Measurements from ENCODE around the gene DNAJB11.

DNA sequence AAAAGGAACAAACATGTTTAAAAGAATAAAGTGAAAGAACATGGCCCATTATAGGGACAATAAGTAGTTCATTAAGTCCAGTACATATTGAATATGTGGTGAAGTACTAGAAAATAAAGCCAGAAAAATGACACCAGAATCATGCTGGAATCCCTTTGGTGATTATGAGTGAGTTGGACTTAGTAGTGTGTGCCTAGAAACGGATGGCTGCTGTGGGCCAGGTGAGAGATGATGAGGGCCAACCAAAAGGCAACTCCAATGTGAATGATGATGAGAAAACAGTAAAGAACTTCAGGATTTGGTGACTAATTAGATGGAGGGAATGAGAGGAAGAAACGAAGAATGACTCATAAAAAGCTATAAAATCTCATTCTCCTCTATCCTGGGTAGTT lies 29.7 kb upstream of the DNAJB11 start:
- TF ChIP-seq, protein P1, sequence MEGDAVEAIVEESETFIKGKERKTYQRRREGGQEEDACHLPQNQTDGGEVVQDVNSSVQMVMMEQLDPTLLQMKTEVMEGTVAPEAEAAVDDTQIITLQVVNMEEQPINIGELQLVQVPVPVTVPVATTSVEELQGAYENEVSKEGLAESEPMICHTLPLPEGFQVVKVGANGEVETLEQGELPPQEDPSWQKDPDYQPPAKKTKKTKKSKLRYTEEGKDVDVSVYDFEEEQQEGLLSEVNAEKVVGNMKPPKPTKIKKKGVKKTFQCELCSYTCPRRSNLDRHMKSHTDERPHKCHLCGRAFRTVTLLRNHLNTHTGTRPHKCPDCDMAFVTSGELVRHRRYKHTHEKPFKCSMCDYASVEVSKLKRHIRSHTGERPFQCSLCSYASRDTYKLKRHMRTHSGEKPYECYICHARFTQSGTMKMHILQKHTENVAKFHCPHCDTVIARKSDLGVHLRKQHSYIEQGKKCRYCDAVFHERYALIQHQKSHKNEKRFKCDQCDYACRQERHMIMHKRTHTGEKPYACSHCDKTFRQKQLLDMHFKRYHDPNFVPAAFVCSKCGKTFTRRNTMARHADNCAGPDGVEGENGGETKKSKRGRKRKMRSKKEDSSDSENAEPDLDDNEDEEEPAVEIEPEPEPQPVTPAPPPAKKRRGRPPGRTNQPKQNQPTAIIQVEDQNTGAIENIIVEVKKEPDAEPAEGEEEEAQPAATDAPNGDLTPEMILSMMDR (IDR thresholded peaks at IDR 0.05 in 2 of 3, conservative IDR thresholded peaks at IDR 0.05 in 1 of 3; ENCODE audit: borderline replicate concordance in 1 of 3, insufficient read depth in 1 of 3, low read depth in 2 of 3, low read length in 2 of 3): no peak; a peak in 1 of 6 replicates
- TF ChIP-seq, protein P2, sequence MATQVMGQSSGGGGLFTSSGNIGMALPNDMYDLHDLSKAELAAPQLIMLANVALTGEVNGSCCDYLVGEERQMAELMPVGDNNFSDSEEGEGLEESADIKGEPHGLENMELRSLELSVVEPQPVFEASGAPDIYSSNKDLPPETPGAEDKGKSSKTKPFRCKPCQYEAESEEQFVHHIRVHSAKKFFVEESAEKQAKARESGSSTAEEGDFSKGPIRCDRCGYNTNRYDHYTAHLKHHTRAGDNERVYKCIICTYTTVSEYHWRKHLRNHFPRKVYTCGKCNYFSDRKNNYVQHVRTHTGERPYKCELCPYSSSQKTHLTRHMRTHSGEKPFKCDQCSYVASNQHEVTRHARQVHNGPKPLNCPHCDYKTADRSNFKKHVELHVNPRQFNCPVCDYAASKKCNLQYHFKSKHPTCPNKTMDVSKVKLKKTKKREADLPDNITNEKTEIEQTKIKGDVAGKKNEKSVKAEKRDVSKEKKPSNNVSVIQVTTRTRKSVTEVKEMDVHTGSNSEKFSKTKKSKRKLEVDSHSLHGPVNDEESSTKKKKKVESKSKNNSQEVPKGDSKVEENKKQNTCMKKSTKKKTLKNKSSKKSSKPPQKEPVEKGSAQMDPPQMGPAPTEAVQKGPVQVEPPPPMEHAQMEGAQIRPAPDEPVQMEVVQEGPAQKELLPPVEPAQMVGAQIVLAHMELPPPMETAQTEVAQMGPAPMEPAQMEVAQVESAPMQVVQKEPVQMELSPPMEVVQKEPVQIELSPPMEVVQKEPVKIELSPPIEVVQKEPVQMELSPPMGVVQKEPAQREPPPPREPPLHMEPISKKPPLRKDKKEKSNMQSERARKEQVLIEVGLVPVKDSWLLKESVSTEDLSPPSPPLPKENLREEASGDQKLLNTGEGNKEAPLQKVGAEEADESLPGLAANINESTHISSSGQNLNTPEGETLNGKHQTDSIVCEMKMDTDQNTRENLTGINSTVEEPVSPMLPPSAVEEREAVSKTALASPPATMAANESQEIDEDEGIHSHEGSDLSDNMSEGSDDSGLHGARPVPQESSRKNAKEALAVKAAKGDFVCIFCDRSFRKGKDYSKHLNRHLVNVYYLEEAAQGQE (IDR thresholded peaks at IDR 0.05; ENCODE audit: low read depth): no peak
- TF ChIP-seq, protein P3, sequence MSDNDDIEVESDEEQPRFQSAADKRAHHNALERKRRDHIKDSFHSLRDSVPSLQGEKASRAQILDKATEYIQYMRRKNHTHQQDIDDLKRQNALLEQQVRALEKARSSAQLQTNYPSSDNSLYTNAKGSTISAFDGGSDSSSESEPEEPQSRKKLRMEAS (IDR thresholded peaks at IDR 0.05): no peak
- TF ChIP-seq EZH2phosphoT487 (IDR thresholded peaks at IDR 0.05; ENCODE audit: borderline replicate concordance) (no peak), POLR2A (IDR thresholded peaks at IDR 0.05; ENCODE audit: borderline replicate concordance, extremely low read depth, insufficient read depth, insufficient read length) (no peak), YY1 (IDR thresholded peaks at IDR 0.05; ENCODE audit: extremely low read depth, insufficient replicate concordance, low read depth, low read length) (no peak), ZNF274 (IDR thresholded peaks at IDR 0.05; ENCODE audit: low read depth, low read length) (no peak), EGR1 (IDR thresholded peaks at IDR 0.05; ENCODE audit: low read depth) (no peak), POLR2AphosphoS5 (IDR thresholded peaks at IDR 0.05; ENCODE audit: low read depth, low read length) (no peak), SRF (IDR thresholded peaks at IDR 0.05; ENCODE audit: low read depth) (no peak), SP1 (IDR thresholded peaks at IDR 0.05; ENCODE audit: low read depth) (no peak)

Data from HCT116 (cell line).